Fibroblast of mammary gland (primary cell): Measurements from ENCODE around the gene EPN3.

ENCODE experiments used
- DNase-seq: peaks from one replicate; pipeline ENCODE4 v3.0.0-alpha.2; 2010; ENCODE audit warnings: low read depth
- H3K4me3 ChIP-seq: 2 replicates; pipeline ENCODE4 v1.5.1; 2011; ENCODE audit warnings: low read depth, mild to moderate bottlenecking, low read length, moderate library complexity; ENCODE audit not compliant: control insufficient read depth
- CTCF ChIP-seq: conservative IDR thresholded peaks from 2 replicates; pipeline ENCODE4 v1.5.1; 2011; ENCODE audit warnings: low read depth, low read length, inconsistent platforms; ENCODE audit not compliant: control insufficient read depth, insufficient read depth

The EPN3 gene

GRCh38 chr17:50583641-50584040, 51.1 kb downstream of the EPN3 start:
- H3K4me3 ChIP-seq: no peak overlapping the region
- no peak for TF ChIP-seq CTCF
- no peak for DNase-seq

GRCh38 chr17:50584116-50584515, 51.6 kb downstream of the EPN3 start:
- no peak for TF ChIP-seq CTCF
- H3K4me3 ChIP-seq: no peak overlapping the region
- DNase-seq: no peak

- DNase-seq: no peak
- H3K4me3 ChIP-seq: no peak overlapping the region
- TF ChIP-seq CTCF: no peak
Observed at GRCh38 chr17:50584749-50585148, 52.2 kb downstream of the EPN3 start.

- TF ChIP-seq CTCF: no peak
- no peak overlapping the region for H3K4me3 ChIP-seq
- no peak for DNase-seq
Observed at GRCh38 chr17:50585346-50585745, 52.8 kb downstream of the EPN3 start.

GRCh38 chr17:50585891-50586290, 53.4 kb downstream of the EPN3 start:
- TF ChIP-seq CTCF: no peak
- H3K4me3 ChIP-seq: no peak overlapping the region
- no peak for DNase-seq

- no peak overlapping the region for H3K4me3 ChIP-seq
- TF ChIP-seq CTCF: no peak
- no peak for DNase-seq
Observed at GRCh38 chr17:50586421-50587247, 54.1 kb downstream of the EPN3 start.
